GM12878 (cell line): ENCODE data around the gene CSMD2. TPM values are rescaled to one million over a fixed set of nuclear protein-coding genes. Genes with fewer than 3 reads are reported as not detected.

Experiments
- ATAC-seq: fragments of 200-7000 bp; cut with Tn5 transposase; 3 replicates; pipeline ENCODE4 v1.9.1; 2020; ENCODE audit warnings: mild to moderate bottlenecking, moderate library complexity
- BruUV-seq: library from RNA; stranded (reverse); fragments of 400-500 nt; replicated peaks from 2 replicates; lab custom pipeline; 2021; lab: Mats Ljungman, UMichigan
- CTCF ChIA-PET: fragments of 300-600 bp; sonication (Branson Sonifier 250); formaldehyde crosslinking; extraction: SDS; loops from one replicate; lab custom pipeline; 2021; ENCODE audit warnings: inconsistent platforms; lab: Yijun Ruan, JAX
- POLR2A ChIA-PET: fragments of 350-600 bp; formaldehyde crosslinking; extraction: SDS; loops from one replicate; lab custom pipeline; 2021; ENCODE audit warnings: inconsistent platforms; lab: Charles Lee
- RAD21 ChIA-PET: fragments of 300-600 bp; sonication (Branson Sonifier 250); formaldehyde crosslinking; loops from one replicate; lab custom pipeline; 2023; ENCODE audit warnings: antibody characterized with exemption; ENCODE audit not compliant: unreplicated experiment; lab: Charles Lee
- SMC1A ChIA-PET: fragments of 300-600 bp; sonication (Branson Sonifier 250); formaldehyde crosslinking; loops from one replicate; lab custom pipeline; 2023; ENCODE audit not compliant: unreplicated experiment, uncharacterized antibody; lab: Charles Lee
- DNase-seq: peaks from one replicate; pipeline ENCODE4 v3.0.0-alpha.2; 2011; ENCODE audit warnings: low read depth, low spot score
- FAIRE-seq: peaks from 3 replicates; lab custom pipeline; 2011; peaks lifted over from hg19 to GRCh38; lab: Jason Lieb, UNC
- H2AFZ ChIP-seq: 2 replicates; pipeline ENCODE4 v1.6.0; 2011; ENCODE audit warnings: low read depth, low read length, control low read depth; ENCODE audit not compliant: control insufficient read depth
- H3K27ac ChIP-seq: 2 replicates; pipeline ENCODE4 v1.5.1; 2011; ENCODE audit warnings: control low read depth; ENCODE audit not compliant: control insufficient read depth, insufficient read depth
- H3K27me3 ChIP-seq, 2 experiments: replicated peaks in 1 of 2; 2 replicates each; pipeline versions ENCODE4 v1.6.0 to v1.6.1; 2011; ENCODE audit warnings: low read length in 1 of 2; ENCODE audit not compliant: control insufficient read depth in 2 of 2, insufficient read depth in 2 of 2
- H3K36me3 ChIP-seq, 2 experiments: 2 replicates each; pipeline ENCODE4 v1.5.1; 2011; ENCODE audit warnings: low read length in 1 of 2; ENCODE audit not compliant: control insufficient read depth in 2 of 2, insufficient read depth in 2 of 2
- H3K4me1 ChIP-seq: 2 replicates; pipeline ENCODE4 v1.6.1; 2011; ENCODE audit warnings: mild to moderate bottlenecking, low read length, moderate library complexity, mixed read lengths; ENCODE audit not compliant: control insufficient read depth, insufficient read depth
- H3K4me2 ChIP-seq: 2 replicates; pipeline ENCODE4 v1.6.0; 2011; ENCODE audit warnings: control low read depth; ENCODE audit not compliant: control insufficient read depth, insufficient read depth
- H3K4me3 ChIP-seq: fragments of 200-600 bp; sonication (generic); 2 replicates; pipeline ENCODE4 v1.5.1; 2016
- H3K79me2 ChIP-seq: 2 replicates; pipeline ENCODE4 v1.6.0; 2011; ENCODE audit warnings: low read length; ENCODE audit not compliant: control insufficient read depth, insufficient read depth
- H3K9ac ChIP-seq: 2 replicates; pipeline ENCODE4 v1.8.0; 2011; ENCODE audit warnings: low read length, control low read depth, mixed read lengths; ENCODE audit not compliant: control insufficient read depth, insufficient read depth
- H3K9me3 ChIP-seq: replicated peaks from 3 replicates; pipeline ENCODE4 v1.5.1; 2011; ENCODE audit warnings: mild to moderate bottlenecking, low read length; ENCODE audit not compliant: control insufficient read depth, insufficient read depth
- H4K20me1 ChIP-seq: 2 replicates; pipeline ENCODE4 v1.6.0; 2011; ENCODE audit not compliant: control insufficient read depth, insufficient read depth
- BCL11A ChIP-seq: IDR thresholded peaks from 2 replicates; pipeline ENCODE4 v1.6.1; 2011; ENCODE audit warnings: low read depth, low read length
- MYC ChIP-seq: IDR thresholded peaks from 2 replicates; pipeline ENCODE4 v1.6.1; 2011; ENCODE audit warnings: mild to moderate bottlenecking, low read length, moderate library complexity, inconsistent platforms; ENCODE audit not compliant: insufficient read depth, insufficient replicate concordance, insufficient read length, severe bottlenecking
- RCOR1 ChIP-seq: conservative IDR thresholded peaks from 2 replicates; pipeline ENCODE4 v1.6.1; 2012; ENCODE audit warnings: low read depth, low read length, improper control_type of control experiment
- RELA ChIP-seq: fragments of 450-650 bp; IDR thresholded peaks from 2 replicates; pipeline ENCODE4 v1.8.0; 2014; ENCODE audit warnings: borderline replicate concordance; ENCODE audit not compliant: partially characterized antibody
- TBL1XR1 ChIP-seq: IDR thresholded peaks from 2 replicates; pipeline ENCODE4 v1.6.1; 2012; ENCODE audit warnings: low read depth, low read length, improper control_type of control experiment
- ZNF24 ChIP-seq: fragments of 450-650 bp; IDR thresholded peaks from 2 replicates; pipeline ENCODE4 v1.6.1; 2017; ENCODE audit warnings: antibody characterized with exemption, mild to moderate bottlenecking
- in situ Hi-C: fragments of 300-500 bp; cut with MboI; formaldehyde crosslinking; loops from 9 replicates; pipeline ENCODE4 v1.14.3; 2018; ENCODE audit warnings: mixed read lengths
- intact Hi-C: fragments of 100-400 bp; cut with micrococcal nuclease; formaldehyde crosslinking; loops from one replicate; pipeline ENCODE4 v1.14.2; 2022; ENCODE audit not compliant: unreplicated experiment
- polyA plus RNA-seq, 11 experiments: library from polyadenylated mRNA; depleted of rRNA in 4 of 11; unstranded in 6 of 11; stranded (reverse) in 5 of 11; fragments of >200 nt; fragmentation: Nextera tagmentation in 4 of 11; fragmentation: Illumina TruSeq in 1 of 11; extraction: Ambion mirVana in 4 of 11; extraction: Trizol in 1 of 11; gene quantifications; 1 replicate in 1 of 11; 2 replicates in 10 of 11; pipeline versions ENCODE4 v1.2.1 to v1.2.3, GENCODE V29; 2011 to 2016; ENCODE audit warnings: inconsistent platforms in 2 of 11, missing spikeins in 2 of 11, low read depth in 1 of 11
- total RNA-seq, 4 experiments: library from RNA; depleted of rRNA in 3 of 4; stranded (reverse); fragments of >200 nt in 3 of 4; fragmentation: Illumina TruSeq in 1 of 4; extraction: Trizol in 1 of 4; gene quantifications; 2 replicates each; pipeline versions ENCODE4 v1.2.1 to v1.2.3, GENCODE V29; 2013 to 2021
- TF ChIP-seq, protein P1 (sequence below): fragments of 450-650 bp; formaldehyde crosslinking; IDR thresholded peaks from 2 replicates; pipeline ENCODE4 v1.4.0; 2020; ENCODE audit warnings: mild to moderate bottlenecking, moderate library complexity

Gene CSMD2
- total and polyA plus RNA-seq, 10 of the 15 experiments (the other 5 are each of a cell fraction or from before 2014, with no cell fraction given): under 0.01 TPM; not detected in 9

DNA sequence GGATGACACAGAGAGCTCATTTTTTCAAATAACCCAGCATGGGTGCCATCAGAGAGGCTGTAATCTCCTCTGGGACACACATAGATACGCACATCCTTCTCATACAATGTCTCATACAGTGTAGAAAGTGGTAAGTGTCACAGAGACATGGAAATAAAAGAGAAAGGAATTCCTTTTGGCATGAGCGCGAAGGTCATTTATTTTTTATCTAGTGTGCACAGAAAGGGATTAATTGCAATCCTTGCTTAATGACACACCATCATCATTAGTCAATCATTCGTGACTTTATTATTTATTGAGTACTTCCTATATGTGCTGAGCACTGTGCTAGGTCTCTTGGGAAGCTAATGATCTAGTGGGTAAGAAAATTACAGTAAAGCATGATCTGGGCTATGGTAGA is 687.6 kb downstream of the CSMD2 start (continued):
- TF ChIP-seq, protein P1, sequence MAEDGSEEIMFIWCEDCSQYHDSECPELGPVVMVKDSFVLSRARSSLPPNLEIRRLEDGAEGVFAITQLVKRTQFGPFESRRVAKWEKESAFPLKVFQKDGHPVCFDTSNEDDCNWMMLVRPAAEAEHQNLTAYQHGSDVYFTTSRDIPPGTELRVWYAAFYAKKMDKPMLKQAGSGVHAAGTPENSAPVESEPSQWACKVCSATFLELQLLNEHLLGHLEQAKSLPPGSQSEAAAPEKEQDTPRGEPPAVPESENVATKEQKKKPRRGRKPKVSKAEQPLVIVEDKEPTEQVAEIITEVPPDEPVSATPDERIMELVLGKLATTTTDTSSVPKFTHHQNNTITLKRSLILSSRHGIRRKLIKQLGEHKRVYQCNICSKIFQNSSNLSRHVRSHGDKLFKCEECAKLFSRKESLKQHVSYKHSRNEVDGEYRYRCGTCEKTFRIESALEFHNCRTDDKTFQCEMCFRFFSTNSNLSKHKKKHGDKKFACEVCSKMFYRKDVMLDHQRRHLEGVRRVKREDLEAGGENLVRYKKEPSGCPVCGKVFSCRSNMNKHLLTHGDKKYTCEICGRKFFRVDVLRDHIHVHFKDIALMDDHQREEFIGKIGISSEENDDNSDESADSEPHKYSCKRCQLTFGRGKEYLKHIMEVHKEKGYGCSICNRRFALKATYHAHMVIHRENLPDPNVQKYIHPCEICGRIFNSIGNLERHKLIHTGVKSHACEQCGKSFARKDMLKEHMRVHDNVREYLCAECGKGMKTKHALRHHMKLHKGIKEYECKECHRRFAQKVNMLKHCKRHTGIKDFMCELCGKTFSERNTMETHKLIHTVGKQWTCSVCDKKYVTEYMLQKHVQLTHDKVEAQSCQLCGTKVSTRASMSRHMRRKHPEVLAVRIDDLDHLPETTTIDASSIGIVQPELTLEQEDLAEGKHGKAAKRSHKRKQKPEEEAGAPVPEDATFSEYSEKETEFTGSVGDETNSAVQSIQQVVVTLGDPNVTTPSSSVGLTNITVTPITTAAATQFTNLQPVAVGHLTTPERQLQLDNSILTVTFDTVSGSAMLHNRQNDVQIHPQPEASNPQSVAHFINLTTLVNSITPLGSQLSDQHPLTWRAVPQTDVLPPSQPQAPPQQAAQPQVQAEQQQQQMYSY (CRISPR knock-in tag): no peak
- TF ChIP-seq BCL11A (no peak), RELA (no peak), RCOR1 (no peak)

DNA sequence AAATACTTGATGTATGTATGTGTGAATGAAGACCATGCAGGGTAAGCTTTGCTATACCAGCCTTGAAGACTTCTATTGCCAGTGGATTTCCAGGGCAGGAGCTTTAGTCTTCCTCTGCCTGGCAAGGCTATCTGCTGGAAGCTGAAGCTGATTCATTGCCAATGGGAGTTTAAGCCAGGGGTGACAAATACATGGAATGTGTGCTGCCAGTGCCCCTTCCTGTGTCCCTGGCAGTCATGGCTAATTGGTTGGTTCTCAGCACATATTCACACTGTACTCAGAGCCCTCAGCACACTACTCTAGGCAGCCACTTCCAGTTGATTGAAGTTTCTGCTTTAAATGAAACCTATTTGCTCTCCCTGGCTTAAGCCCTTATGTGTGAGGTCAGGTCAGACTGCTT is 691.1 kb downstream of the CSMD2 start:
- Histone ChIP-seq H3K4me1 (peaks cover 7% of the 10 kb centered on the region), H3K27ac (no peak overlapping the region), H4K20me1 (no peaks in the 10 kb centered on the region), H3K27me3 (no peaks in the 10 kb centered on the region), H3K36me3 (0 out of 4 replicates have a peak, but pooled peaks cover 0 to under 1% of the 10 kb centered on the region in 2 experiments), H3K4me3 (0 out of 2 replicates have a peak overlapping the region, but pooled peaks have one; percentile 74), H3K4me2 (0 out of 2 replicates have a peak overlapping the region, but pooled peaks have one; percentile 20), H2AFZ (no peak overlapping the region), H3K9me3 (no peaks in the 10 kb centered on the region), H3K79me2 (peaks cover 8% of the 10 kb centered on the region), H3K9ac (no peak overlapping the region)
- SMC1A ChIA-PET: interaction anchor here (1.7 to 8.4 kb wide), 3 partner anchors 10 to 178 kb away, joined by 5 to 149 read pairs (median 6); no protein-coding TSS in a partner anchor
- BruUV-seq: no TSS peak
- CTCF ChIA-PET: interaction anchor here (0.7 to 9.8 kb wide), 4 partner anchors 10 to 178 kb away, joined by 3 to 239 read pairs (median 42); no protein-coding TSS in a partner anchor
- no peak for DNase-seq
- TF ChIP-seq TBL1XR1: no peak
- no peak for TF ChIP-seq ZNF24
- TF ChIP-seq MYC: no peak
- no peak for FAIRE-seq
- intact Hi-C loops: loop anchor here (5.0 kb wide), 1 partner anchor 138 kb away; no protein-coding TSS in a partner anchor
- no peak for ATAC-seq
- RAD21 ChIA-PET: interaction anchor here (1.1 kb wide), 1 partner anchor 13 kb away, joined by 4 read pairs; no protein-coding TSS in a partner anchor
- POLR2A ChIA-PET: no interaction called here
- in situ Hi-C loops: no loop called here
